HS-27A (cell line): Measurements from ENCODE around the gene RAB6A.

Source experiments
- DNase-seq: peaks from one replicate; pipeline ENCODE4 v3.0.0-alpha.2; 2012; ENCODE audit warnings: low read depth, missing footprints

Gene RAB6A

GRCh38 chr11:73653996-73654395, 106.9 kb downstream of the RAB6A start:
- no peak for DNase-seq

- DNase-seq = no peak
Measured at GRCh38 chr11:73652856-73653559, 107.9 kb downstream of the RAB6A start.

GRCh38 chr11:73652046-73652730, 108.7 kb downstream of the RAB6A start:
- no peak for DNase-seq

- DNase-seq = no peak
Measured at GRCh38 chr11:73651661-73652045, 109.2 kb downstream of the RAB6A start.

GRCh38 chr11:73651252-73651651, 109.6 kb downstream of the RAB6A start:
- DNase-seq = no peak

DNA sequence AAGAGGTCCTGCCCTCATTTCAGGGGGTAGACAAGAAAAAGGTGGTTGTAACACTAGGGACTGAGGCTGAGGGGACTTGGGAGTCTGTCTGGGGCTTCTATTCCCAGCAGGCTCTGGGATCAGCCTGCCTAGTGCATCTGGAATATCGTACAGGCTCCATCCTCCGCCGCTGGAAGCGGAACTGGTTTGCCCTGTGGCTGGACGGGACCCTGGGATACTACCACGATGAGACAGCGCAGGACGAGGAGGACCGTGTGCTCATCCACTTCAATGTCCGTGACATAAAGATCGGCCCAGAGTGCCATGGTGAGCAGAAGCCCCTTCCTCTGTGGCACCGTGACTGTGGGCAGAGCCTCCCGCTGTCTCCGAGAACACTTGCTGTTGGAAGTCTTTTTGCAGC, 110.5 kb downstream of the RAB6A start:
- no peak for DNase-seq

DNA sequence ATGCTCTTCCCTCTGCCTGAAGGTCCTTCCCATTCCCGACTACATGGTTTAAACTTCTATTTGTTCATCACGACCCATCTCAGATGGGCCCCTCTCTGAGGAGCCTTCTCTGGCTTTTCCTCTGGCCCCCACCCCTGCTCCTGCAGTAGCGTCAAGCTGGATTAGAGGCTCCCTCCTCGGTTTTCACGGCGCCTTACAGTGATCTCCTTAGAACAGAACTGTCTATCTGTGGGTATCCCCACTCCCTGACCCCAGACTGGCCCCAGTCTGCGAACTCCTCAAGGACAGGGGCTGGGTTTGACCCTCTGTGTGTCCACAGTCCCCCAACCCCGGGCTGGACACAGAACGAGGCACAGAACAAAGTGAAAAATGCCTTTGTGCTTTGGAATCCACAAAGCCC, 111.7 kb downstream of the RAB6A start:
- DNase-seq = no peak

DNA sequence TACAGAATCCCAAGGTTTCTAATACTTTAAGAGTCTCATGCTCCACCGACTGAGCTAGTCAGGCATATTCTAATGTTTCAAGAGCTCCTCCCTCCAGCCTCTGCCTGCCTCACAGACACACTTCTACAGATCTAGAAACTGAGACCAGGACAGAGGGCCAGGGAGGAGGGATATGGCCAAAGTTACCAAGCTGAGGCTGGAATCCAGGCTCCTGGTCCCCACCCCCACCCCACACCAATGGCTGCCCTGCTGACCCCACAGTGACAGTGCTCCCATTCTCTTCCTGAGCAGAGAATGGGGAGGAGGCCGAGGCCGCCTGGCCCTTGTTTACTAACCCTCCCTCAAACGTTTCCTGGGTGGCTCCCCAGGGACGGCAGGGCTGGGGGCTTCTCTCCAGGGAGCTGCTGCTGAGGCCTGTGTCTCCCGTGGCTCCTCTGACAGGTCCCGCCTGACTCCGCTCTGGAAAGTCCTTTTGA, 112.3 kb downstream of the RAB6A start:
- no peak for DNase-seq

DNA sequence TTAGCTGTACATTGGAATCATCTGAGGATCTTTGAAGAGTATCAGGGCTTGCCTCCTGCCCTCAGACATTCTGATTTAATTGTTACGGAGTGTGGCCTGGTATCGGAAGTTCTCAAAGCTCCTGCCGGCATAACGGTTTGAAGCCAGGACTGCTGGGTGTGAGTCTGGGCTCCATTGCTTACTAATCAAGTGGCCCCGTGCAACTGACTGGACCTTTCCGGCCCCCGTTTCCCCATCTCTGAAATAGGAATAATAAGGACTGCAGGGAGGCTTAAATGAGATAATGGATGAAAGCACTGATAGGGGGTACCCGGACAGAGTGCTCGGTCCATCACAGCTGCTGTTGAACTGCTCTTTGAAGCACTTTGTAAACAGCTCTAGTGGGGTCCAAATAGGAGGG, 112.8 kb downstream of the RAB6A start:
- no peak for DNase-seq

- peak; percentile 27 for DNase-seq
Measured at GRCh38 chr11:73647459-73648100, 113.3 kb downstream of the RAB6A start.

DNA sequence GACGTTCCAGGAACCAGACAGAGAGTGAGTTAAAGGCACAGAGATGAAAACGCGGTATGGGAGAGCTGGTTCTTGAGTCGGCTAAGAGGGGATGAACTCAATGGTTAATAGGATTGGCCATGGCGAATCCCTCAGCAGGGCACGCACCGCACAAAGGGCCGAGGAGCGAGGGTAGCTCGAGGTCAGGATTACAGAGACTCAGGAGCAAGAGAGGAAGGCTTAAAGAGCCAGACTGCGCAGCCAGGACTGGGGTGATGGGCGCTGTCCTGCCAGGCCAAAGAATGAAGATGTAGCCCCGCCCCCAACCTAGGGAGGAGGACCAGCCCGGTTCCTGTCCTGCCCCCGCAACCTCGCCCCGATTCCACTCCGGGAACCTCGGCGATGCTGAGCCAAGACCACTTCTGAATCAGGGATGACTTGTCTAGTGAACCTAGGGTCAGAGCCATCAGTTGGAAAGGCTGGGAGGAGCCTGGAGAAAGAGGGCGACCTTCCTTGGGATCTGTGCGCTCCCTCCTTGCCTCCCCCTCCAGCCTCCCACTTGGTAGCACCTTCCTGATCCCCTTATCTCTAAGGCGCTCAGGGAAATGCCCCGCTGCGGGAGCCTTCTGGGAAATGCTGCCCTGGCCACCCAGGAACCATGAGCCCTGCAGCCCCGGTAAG, 114.8 kb downstream of the RAB6A start, which contains the start of gene PLEKHB1:
Gene PLEKHB1, plus strand, starts transcription at position 610 of the 660 bp plus-strand sequence. Its CDS starts 28 bp downstream, at position 638.
- DNase-seq = no peak

- no peak for DNase-seq
Measured at GRCh38 chr11:73645121-73645969, 115.5 kb downstream of the RAB6A start.

GRCh38 chr11:73641668-73642067, 119.2 kb downstream of the RAB6A start:
- no peak for DNase-seq

DNA sequence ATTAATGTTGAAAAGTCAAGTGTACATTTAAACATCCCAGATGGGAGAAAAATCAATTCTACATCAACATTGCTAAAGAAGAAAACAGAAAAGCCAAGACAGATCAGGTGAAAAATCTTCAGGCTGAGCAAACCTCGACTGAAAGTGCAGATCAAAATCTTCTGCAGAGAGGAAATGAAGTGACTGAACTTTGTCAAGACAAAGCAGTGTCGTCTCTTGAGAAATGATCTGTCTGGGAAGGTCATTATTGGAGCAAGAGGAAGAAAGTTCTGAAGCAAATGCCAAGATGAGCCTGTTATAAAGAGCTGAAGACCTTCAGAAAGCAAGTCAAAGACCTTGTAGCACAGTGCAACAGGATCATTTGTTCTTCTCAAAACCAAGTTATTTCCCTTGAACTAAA, 120.3 kb downstream of the RAB6A start:
- no peak for DNase-seq

DNA sequence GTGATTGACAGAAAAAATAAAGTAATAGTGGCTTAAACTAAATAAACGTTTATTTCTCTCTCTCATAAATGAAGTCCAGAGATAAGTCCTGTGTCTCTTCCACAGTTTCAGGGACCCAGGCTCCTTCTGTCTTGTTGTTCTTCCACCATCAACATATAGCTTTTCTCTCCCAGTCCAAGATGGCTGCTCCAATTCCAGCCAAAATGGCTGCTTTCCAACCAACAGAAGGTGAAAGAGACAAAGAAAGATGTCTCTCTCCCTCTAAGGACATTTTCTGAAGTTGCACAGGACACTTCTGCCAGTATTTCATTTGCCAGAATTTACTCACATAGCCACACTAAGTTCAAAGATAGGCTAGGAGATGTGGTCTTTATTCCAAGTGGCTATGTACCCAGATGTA, 123.9 kb downstream of the RAB6A start:
- no peak for DNase-seq

- DNase-seq = no peak
Measured at GRCh38 chr11:73636249-73636648, 124.6 kb downstream of the RAB6A start.

DNA sequence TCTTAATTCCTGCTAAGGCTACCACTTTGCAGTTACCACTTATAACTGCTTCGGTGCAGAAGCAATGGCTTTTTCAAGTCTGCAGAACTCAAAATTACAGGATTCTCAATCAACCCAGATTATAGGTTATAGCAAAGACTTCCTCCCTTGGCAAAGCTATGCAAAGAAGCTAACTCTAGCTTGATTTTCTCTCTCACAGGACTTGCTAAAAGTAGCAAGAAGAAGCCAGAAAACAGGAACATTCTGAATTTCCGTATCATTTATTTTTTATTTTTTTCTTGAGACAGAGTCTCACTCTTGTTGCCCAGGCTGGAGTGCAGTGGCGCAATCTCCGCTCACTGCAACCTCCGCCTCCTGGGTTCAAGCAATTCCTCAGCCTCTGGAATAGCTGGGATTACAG, 125.2 kb downstream of the RAB6A start:
- DNase-seq = no peak

- no peak for DNase-seq
Measured at GRCh38 chr11:73633999-73634398, 126.9 kb downstream of the RAB6A start.

GRCh38 chr11:73632996-73633395, 127.9 kb downstream of the RAB6A start:
- DNase-seq = no peak

DNA sequence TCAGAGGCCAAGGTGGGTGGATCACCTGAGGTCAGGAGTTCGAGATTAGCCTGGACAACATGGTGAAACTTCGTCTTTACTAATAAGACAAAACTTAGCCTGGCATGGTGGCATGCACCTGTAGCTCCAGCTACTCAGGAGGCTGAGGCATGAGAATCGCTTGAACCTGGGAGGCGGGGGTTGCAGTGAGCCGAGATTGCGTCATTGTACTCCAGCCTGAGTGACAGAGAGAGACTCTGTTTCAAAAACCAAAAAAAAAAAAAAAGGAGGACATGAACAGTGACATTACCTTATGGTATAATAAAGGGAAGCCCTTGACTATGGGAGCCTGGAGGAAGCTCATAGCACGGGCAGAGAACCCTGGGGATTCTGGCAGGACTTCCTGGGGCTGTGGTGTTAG, 131.0 kb downstream of the RAB6A start:
- no peak for DNase-seq

DNA sequence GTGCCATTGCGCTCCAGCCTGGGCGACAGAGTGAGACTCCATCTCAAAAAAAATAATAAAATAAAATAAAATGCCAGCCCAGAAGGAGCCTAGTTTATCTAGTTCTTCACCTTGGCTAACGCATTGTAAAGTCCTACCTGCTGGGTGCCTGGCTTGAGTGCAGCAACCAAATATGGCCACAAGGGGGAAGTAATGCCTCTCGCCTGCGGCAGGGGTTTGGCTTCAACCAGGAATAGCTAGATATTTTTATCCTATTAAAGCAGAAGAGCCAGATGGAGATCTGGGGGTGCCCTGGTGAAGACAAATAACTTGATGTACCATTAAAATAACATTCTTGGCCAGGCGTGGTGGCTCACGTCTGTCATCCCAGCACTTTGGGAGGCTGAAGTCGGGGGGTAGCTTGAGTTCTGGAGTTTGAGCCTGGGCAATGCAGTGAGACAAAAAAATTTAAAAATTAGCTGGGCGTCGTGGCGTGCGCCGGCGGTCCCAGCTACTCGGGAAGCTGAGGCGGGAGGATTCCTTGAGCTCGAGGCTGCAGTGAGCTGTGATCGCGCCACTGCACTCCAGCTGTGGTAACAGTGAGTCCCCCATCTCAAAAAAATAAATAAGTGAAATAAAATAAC, 135.1 kb downstream of the RAB6A start:
- DNase-seq = peak; percentile 39
